Measurements from ENCODE around the gene SNX27.
"Not testable (repeated sequence)": the region's sequence is repeated elsewhere in the genome, so short reads cannot be mapped to it uniquely, and the experiment has no call there.

SNX27 gene

GRCh38 chr1:151639466-151639865 is 27.6 kb downstream of the SNX27 start:
- DNase-seq (ENCODE audit: low spot score) = no peak

GRCh38 chr1:151641229-151641628 is 29.4 kb downstream of the SNX27 start:
- DNase-seq (ENCODE audit: low spot score) = no peak

- DNase-seq (ENCODE audit: low spot score) = not testable (repeated sequence)
These were observed 31.2 kb downstream of the SNX27 start for GRCh38 chr1:151643085-151643484.

GRCh38 chr1:151644001-151644400 is 32.2 kb downstream of the SNX27 start:
- no peak for DNase-seq (ENCODE audit: low spot score)

DNA sequence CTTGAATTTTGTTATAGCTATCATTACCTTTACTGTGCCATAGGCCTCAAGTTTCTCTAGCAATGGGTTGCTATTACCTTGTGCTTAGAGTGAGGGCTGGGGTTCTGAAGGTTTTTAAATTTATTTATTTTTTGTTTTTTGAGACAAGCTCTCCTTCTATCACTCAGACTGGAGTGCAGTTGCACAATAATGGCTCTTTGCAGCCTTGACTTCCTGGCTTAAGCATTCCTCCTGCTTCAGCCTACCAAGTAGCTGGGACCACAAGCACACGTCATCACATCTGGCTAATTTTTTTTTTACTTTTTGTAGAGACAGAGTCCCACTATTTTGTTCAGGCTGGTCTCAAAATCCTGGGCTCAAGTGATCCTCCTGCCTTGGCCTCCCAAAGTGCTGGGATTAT is 41.5 kb downstream of the SNX27 start:
- no peak for DNase-seq (ENCODE audit: low spot score)

DNA sequence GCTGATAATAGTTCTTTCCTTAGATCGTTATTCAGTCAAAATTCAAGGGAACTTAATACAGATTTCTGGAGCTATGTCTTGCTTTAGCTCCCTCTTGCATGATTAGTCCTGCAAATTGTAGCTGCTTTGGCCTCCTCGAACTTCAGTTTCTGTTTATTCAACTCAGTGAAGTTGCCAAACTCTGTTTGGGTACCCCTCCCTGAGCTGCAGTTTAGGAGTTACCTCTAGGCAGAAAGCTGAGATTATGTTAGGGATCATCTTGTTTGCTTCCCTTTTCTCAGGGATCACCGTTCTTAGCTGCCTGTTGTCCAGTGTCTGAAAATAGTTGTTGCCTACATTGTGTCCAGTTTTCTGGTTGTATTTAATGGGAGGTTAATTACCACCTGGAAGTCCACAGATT is 43.5 kb downstream of the SNX27 start:
- DNase-seq (ENCODE audit: low spot score) = peak; percentile 28

DNA sequence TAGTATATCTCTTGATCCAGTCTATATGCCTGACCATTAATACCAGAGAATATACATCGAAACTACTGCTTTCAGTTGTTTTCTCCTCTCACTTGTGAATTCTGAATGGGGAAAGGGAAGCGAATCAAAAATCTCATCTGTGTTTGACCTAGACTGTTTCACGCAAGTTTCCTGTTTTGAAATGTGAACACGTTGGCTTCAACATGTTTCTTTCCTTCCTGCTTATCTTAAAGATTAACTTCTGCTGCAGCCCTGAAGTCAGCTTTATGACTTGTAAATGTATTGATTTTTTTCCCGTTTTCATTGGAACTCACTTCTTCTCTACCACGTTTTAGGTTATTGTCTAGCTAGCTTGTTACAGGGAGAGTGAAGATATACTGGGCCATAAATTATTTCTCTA is 49.9 kb downstream of the SNX27 start:
- no peak for DNase-seq (ENCODE audit: low spot score)

GRCh38 chr1:151668090-151668489 is 56.2 kb downstream of the SNX27 start:
- no peak for DNase-seq (ENCODE audit: low spot score)

DNA sequence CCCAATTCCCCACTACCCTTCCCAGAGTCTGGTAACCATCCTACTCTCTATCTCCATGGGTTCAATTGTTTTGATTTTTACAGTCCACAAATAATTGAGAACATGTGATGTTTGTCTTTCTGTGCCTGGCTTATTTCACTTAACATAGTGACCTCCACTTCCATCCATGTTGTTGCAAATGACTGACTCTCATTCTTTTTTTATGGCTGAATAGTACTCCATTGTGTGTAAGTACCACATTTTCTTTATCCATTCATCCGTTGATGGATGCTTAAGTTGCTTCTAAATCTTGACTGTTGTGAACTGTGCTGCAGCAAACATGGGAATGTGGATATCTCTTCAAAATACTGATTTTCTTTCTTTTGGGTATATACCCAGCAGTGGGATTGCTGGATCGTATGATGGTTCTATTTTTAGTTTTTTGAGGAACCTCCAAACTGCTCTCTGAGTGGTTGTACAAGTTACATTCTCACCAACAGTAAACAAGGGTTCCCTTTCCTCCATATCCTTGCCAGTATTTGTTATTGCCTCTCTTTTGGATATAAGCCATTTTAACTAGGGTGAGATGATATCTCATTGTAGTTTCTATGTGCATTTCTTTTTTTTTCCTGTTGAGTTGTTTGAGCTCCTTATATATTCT is 58.3 kb downstream of the SNX27 start:
- DNase-seq (ENCODE audit: low spot score) = not testable (repeated sequence)

DNA sequence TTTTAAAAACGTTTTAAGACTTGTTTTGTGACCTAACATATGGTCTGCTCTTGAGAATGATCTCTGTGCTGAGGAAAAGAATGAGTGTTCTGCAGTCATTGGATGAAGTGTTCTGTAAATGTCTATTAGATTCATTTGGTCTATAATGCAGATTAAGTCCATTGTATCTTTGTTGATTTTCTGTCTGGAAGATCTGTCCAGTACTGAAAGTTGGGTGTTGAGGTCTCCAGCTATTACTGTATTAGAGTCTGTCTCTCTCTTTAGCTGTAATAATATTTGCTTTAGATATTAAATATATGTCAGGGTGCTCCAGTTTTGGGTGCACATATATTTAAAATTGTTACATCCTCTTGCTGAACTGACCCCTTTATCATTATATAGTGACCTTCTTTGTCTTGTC is 61.6 kb downstream of the SNX27 start:
- no peak for DNase-seq (ENCODE audit: low spot score)

DNA sequence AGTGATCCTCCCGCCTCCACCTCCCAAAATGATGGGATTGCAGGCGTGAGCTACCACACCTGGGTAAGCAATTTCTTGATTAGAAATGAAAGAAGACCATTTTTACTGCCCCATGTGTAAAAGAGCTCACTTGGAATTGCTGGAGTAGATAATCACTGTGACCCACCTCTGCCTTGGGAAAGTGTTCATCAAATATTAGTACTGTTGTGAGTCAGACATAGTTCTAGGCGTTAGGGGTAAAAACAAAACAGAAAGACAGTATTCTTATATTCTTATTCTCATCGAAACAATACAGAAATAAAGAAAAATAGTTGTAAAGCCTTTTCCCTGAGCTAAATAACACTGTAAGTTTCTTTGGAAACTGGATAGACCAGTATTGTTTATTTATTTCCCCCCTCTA is 68.5 kb downstream of the SNX27 start:
- no peak for DNase-seq (ENCODE audit: low spot score)

DNA sequence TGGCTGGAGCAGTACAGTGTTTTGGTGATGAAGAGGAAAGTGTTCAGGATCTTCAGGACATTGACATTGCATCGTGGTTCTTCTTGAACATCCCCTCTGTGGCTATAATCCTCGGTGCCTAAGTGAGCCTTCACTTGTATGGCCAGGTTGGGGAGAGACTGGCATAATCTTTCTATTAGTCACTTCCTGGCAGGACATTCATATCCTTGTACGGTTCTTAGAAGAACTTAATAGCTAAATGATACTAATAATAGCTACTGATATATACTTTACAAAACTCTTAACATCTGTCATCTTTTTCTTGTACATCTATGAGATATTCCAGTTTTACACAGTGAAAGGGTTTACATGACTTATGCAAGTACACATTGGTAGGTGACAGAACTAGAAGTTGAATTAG is 69.0 kb downstream of the SNX27 start:
- peak; percentile 73 for DNase-seq (ENCODE audit: low spot score)

DNA sequence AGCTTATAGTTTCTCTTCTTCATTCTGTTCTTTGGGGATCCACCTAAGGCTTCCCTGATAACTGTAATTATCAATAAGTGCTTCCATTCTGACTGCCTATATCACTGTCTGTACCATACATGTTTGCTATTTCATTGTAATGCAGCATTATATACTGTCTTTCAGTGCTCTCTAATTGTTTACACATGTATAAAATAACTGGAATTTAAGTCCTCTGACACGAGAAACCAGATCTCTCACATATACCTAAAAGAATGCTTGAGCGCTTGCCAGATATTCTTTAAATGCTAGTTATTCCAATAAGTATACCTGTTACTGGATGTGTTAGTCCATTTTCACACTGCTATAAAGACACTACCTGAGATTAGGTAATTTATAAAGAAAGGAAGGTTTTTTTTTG is 70.1 kb downstream of the SNX27 start:
- DNase-seq (ENCODE audit: low spot score) = no peak

- DNase-seq (ENCODE audit: low spot score) = not testable (repeated sequence)
These were observed 71.1 kb downstream of the SNX27 start for GRCh38 chr1:151682901-151683300.

DNA sequence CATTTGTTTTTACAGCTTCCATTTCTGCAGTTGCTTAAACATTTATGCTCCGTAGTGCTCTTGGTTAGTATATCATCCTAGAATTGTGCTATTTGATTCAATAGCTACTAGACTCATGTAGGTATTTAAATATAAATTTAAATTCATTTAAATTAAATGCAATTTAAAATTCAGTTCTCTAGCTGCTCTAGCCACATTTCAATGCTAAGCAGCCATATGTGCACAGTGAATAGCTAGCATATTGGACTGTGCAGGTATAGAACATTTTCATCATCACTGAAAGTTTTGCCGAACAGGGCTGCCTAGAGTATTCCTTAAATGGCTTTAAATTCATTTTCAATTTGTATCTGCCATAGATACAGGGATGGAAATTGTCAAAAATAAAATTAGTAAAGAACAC is 72.3 kb downstream of the SNX27 start:
- no peak for DNase-seq (ENCODE audit: low spot score)

GRCh38 chr1:151686561-151686960 is 74.7 kb downstream of the SNX27 start:
- DNase-seq (ENCODE audit: low spot score) = no peak

GRCh38 chr1:151689494-151689893 is 77.6 kb downstream of the SNX27 start:
- no peak for DNase-seq (ENCODE audit: low spot score)

DNA sequence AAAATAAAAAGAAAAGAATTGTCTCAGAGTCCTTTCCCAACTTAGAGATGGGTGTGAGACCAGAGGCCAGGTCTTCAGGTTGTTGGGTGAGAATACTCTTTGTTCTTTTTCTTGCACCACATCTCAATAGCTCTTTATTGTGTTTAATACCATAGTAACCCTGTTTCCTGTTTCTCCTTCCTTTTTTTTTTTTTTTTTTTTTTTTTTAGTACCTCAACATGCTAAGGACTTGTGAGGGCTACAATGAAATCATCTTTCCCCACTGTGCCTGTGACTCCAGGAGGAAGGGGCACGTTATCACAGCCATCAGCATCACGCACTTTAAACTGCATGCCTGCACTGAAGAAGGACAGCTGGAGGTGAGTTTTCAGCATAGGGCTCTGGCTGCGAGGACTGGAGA is 80.4 kb downstream of the SNX27 start:
- DNase-seq (ENCODE audit: low spot score) = no peak

DNA sequence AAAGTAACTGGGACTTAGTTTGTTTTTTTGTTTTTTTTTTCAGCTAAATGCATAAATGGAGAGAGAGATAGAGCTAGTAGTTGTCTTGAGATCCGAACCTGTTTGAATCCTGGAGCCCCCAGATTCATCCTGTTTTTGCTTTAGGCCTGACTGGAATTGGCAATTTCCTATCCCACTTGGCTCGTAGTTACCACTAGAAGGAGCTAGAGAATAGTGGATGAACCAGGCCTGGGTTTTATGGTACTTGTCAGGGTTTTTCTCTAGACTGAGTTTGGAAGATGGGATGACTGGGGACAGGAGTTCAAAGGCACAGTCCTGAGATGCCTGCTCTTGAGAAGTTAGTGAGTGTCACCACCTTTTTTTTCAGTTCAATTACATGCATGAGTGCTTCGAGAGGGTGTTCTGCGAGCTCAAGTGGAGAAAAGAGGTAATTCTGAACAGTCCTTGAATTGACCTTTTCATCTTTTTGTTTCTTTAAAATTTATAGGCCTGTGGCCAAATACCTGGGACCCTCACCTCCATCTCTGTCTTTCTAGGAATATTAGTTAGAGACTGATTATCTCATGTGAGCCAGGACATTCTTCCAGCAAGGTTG is 81.3 kb downstream of the SNX27 start:
- peak; percentile 58 for DNase-seq (ENCODE audit: low spot score)

- no peak for DNase-seq (ENCODE audit: low spot score)
These were observed 89.7 kb downstream of the SNX27 start for GRCh38 chr1:151701515-151701914.

DNA sequence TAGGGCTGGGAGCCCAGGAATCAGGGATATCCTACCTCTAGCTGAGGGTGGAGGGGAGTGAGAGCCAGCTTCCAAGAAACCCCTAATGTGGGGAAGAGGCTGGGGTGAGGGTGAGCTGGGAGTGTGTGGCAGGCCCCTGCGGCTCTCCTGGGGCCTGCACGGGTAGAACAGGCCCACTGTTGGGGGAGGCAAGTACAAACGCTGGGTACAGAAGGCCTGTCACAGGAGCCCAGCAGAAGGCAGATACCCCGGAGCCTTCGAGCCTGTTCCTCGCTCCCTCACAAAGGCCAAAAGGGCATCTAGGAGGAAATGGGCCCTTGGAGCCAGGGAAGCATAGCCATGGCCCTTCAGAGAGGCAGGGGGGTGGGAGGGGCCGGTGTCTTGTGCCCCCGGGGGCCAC is 91.1 kb downstream of the SNX27 start:
- no peak for DNase-seq (ENCODE audit: low spot score)

- DNase-seq (ENCODE audit: low spot score) = no peak
These were observed 92.0 kb downstream of the SNX27 start for GRCh38 chr1:151703813-151704212.

- DNase-seq (ENCODE audit: low spot score) = no peak
These were observed 92.4 kb downstream of the SNX27 start for GRCh38 chr1:151704246-151704645.

DNA sequence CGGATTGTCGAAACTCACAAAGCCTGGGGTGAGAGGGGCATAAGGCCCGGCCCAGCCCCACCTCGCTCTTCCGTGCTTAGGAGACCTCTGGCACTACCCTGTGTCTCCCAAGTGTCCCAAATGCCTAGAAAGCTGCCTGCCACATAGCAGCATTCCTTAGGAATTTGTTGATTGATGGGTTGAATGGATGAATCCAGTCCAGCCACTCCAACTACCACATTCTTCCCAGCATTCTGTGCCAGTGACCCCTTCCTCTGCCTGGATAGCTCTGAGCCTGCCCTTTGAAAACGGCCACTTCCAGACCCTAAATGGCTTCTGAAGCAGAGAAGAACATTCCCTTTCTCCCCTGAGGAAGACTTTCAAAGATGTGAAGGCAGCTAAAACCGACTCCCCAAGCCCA is 93.3 kb downstream of the SNX27 start:
- no peak for DNase-seq (ENCODE audit: low spot score)

Measured in AG08396 (cell line).